ENCODE data around the gene NFATC1.

NFATC1 gene

DNA sequence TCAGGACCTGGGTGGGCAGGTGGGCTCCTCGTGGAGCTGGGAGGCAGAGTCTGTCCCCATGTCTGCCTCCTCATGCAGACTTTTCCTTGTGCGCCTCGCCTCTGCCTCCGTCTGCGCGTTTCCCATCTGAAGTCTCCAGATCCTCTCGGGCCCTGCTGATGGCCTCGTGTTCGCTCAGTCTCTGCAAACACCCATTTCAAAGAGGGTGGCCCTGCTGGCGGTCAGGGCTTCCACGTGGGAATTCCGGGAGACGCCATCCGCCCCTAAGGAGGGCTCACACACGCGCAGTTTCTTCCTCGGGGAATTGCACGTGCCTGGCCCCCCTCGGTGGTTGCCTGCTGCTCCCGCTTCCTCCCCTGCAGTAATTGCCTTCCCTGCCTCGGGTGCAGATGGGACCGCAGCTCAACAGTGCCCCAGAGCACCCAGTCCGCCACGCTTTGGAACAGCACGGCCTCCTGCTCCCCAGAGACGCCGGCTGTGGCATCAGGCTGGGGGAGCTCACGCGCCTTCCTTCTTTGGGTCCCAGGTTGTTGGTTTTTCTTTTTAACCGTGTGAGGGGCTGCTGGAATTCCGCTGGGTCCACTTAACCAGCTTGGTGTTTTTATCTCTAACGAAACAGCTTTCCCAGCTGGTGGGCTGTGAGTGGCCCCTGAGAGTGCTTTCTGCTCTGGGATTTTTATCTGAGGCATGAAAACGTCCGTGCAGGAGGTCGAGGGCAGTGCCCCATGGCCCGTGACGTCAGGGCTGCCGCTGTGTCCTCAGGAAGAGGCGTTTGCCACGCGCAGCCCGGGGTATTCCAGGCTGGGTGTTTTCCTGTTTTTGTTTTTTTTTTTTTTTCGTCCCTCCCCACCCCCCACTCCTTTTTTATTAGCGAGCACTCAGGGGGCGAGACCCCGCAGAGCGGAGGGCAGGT lies 16.1 kb downstream of the NFATC1 start:
- no peak overlapping the region for H3K4me3 ChIP-seq (ENCODE audit: low read length)
- TF ChIP-seq, protein P1, sequence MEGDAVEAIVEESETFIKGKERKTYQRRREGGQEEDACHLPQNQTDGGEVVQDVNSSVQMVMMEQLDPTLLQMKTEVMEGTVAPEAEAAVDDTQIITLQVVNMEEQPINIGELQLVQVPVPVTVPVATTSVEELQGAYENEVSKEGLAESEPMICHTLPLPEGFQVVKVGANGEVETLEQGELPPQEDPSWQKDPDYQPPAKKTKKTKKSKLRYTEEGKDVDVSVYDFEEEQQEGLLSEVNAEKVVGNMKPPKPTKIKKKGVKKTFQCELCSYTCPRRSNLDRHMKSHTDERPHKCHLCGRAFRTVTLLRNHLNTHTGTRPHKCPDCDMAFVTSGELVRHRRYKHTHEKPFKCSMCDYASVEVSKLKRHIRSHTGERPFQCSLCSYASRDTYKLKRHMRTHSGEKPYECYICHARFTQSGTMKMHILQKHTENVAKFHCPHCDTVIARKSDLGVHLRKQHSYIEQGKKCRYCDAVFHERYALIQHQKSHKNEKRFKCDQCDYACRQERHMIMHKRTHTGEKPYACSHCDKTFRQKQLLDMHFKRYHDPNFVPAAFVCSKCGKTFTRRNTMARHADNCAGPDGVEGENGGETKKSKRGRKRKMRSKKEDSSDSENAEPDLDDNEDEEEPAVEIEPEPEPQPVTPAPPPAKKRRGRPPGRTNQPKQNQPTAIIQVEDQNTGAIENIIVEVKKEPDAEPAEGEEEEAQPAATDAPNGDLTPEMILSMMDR (conservative IDR thresholded peaks at IDR 0.05; ENCODE audit: low read depth, low read length): no peak
- no peak for DNase-seq (ENCODE audit: low read depth)

DNA sequence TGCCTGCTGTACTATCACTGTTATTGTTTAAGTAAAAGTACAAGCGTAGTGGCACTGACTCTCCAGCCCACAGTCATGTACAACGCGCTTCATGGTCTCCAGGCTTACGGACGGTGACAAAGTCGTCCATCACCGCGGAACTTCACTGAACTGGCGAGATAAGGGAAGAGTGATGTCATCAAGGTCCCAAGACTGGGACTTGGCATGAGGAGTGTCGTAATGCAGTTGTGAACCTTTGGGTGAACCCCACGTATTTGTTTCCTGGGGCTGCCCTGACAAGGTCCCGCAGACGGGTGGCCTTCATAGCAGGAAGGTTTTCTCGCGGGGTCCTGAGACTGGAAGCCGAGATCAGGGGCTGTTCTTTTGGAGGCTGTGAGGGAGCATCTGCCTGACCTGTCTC lies 17.3 kb downstream of the NFATC1 start:
- TF ChIP-seq, protein P1 (conservative IDR thresholded peaks at IDR 0.05; ENCODE audit: low read depth, low read length): no peak
- H3K4me3 ChIP-seq (ENCODE audit: low read length): no peak overlapping the region
- DNase-seq (ENCODE audit: low read depth): no peak

DNA sequence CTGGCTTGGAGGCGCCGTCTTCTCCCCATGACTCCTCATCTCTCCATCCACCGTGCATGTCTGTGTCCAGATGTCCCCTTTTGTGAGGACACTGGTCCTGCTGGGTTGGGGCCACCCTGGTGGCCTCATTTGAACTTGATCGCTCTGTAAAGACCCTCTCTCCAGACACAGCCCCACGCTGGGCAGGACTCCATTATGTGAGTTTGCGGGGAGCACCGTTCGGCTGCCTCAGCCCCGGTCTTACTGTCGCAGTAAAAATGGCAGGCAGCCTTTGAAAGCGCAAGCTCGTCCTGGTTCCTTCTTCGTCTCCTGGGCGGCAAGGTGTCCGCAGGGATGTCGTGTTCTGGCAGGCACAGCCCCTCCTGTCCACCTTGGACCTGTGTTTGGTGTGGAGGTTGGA lies 17.7 kb downstream of the NFATC1 start:
- TF ChIP-seq, protein P1 (conservative IDR thresholded peaks at IDR 0.05; ENCODE audit: low read depth, low read length): no peak
- no peak for DNase-seq (ENCODE audit: low read depth)

DNA sequence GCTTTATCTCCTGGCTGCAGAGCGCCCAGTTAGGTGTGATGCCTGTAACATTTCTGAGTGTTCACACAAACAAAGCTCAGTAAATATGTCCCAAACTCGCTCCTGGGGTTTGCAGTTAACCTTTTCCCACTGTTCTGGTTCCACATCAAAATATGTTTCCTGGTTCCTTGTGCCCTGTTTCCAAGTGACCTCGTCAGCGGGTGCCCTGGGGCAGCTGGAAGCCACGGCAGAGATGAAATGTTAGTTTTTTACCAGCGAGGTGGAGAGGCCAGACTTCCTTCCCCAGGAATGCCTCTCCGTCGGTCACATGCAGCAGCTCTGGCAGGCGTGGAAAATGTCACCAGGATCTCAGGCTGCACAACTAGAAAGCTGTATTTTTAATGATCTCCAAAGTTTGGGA lies 18.2 kb downstream of the NFATC1 start:
- H3K4me3 ChIP-seq (ENCODE audit: low read length): no peak overlapping the region
- DNase-seq (ENCODE audit: low read depth): no peak
- TF ChIP-seq, protein P1 (conservative IDR thresholded peaks at IDR 0.05; ENCODE audit: low read depth, low read length): no peak

More for the DNA sequence above, 17.7 kb downstream of the NFATC1 start:
- H3K4me3 ChIP-seq (ENCODE audit: low read length): no peak overlapping the region

DNA sequence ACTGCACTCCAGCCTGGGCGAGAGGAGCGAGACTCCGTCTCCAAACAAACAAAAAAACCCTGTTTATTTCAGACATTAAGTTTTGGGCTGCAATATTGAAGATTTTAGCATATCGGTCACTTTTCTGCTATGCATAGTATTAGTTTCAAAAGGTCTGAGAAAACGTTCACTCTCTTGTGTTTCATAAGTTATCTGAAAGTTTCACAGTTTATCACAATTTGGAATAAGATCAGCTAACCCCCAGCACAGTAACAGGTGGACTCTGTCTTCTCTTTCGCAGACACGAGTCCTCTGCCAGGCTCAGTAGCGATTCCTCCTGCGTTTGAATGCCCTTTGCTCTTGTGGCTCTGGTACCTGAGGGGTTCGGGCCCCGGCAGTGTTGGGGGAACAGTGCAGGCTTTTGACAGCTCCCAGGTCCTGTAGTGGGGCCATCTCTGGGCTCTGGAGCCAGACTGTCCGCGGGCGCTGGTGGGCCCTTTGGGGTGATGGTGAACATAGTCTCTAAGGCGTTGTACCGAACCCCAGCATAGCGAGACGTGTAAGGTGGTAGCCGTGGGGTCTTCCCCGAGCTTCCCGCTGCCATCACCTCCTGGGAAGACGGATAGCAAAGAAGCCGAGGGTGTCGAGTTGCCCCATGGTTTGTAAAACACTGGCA lies 20.4 kb downstream of the NFATC1 start:
- TF ChIP-seq, protein P1 (conservative IDR thresholded peaks at IDR 0.05; ENCODE audit: low read depth, low read length): no peak
- DNase-seq (ENCODE audit: low read depth): no peak
- H3K4me3 ChIP-seq (ENCODE audit: low read length): no peak overlapping the region

DNA sequence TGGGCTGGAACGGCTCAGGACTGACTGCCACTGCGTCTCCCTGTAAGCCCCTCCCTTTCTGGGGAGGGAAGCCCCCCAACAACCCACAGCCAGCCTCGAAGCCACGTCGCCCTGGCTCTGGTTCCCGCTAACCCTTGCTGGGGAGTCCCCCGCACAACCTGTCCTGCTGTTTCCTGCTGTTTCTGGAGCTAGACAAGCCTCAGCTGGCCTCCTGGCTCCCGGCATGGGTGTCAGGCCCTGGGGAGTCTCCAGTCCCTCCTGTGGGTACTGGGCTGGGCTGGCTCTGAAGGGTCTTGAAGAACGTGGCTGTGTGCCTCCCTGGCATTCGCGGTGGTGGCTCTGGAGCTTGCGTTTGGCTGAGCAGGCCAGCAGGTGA lies 20.9 kb downstream of the NFATC1 start:
- no peak for DNase-seq (ENCODE audit: low read depth)
- no peak overlapping the region for H3K4me3 ChIP-seq (ENCODE audit: low read length)
- TF ChIP-seq, protein P1 (conservative IDR thresholded peaks at IDR 0.05; ENCODE audit: low read depth, low read length): no peak
